Kidney tubule cell (primary cell): ENCODE data around the gene MAN1C1.
"Not testable (repeated sequence)": the region's sequence is repeated elsewhere in the genome, so short reads cannot be mapped to it uniquely, and the experiment has no call there.

ENCODE experiments used
- DNase-seq: peaks from one replicate; pipeline ENCODE4 v3.0.0-alpha.2; 2018; ENCODE audit warnings: low spot score

MAN1C1 gene

GRCh38 chr1:25680701-25681100 lies 64.1 kb downstream of the MAN1C1 start:
- DNase-seq: no peak

DNA sequence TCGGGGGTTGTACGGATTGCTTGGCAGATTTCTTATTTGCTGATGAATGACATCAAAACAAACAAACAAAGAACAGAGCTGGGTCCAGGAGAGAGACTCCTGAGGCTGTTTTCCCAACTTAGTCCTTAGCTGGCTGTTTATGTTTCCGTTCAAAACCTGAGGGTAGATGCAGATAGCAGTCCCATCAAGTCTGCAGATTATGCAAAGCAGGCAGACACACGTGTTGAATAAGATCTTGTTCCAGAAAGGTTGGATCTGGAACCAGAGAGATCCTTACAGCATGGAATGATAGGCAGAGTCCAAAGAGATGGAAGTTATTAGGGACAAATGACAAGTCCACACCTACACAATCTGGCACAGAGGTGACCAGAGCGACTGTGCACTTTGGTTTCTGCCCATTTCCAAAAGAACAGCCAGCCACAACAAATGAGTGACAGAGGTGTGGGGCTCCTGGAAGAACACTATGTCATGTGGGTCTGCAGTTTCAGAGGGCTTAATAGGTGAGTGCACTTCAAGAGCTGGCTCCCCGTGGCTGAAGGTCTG lies 65.5 kb downstream of the MAN1C1 start:
- no peak for DNase-seq

DNA sequence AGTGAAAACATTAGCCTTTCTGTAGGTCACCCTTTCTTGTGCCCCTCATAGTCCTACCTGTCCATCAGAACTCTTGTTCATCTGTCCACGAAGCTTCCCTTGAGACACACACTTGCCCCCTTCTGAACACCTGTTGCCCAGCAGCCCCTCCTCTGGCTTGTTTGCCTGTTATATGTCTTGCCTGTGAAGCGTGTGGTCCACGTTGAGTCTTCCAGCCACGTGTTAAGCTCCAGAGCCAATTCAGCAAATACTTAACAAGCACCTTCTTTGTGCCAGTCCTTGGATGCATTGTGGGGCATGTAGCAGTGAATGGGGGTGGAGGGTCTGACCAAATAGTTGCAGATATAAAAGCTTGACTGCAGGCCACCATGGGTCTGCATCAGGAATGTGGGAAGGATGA lies 66.6 kb downstream of the MAN1C1 start:
- no peak for DNase-seq

DNA sequence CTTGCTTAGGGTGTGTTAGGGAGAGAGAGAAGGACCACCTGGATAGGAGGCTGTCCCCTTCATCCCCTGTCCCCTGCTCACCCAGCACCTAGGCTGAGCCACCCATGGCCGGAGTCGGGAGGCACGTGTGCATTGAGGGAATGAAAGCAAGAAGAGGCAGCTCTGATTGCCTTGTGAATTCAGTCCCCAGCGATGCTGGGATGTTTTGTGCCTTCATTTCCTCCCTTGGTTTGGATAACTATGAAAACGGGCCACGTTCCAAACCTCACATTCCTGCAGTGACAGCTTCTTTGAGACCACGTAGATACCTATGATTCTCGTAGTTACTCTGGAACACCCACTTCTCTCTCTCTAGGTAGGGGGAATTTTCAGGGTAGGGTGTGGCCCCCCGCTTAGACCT lies 67.1 kb downstream of the MAN1C1 start:
- DNase-seq: no peak

GRCh38 chr1:25684216-25684965 lies 67.8 kb downstream of the MAN1C1 start:
- DNase-seq: no peak

GRCh38 chr1:25685211-25685750 lies 68.7 kb downstream of the MAN1C1 start:
- no peak for DNase-seq

DNA sequence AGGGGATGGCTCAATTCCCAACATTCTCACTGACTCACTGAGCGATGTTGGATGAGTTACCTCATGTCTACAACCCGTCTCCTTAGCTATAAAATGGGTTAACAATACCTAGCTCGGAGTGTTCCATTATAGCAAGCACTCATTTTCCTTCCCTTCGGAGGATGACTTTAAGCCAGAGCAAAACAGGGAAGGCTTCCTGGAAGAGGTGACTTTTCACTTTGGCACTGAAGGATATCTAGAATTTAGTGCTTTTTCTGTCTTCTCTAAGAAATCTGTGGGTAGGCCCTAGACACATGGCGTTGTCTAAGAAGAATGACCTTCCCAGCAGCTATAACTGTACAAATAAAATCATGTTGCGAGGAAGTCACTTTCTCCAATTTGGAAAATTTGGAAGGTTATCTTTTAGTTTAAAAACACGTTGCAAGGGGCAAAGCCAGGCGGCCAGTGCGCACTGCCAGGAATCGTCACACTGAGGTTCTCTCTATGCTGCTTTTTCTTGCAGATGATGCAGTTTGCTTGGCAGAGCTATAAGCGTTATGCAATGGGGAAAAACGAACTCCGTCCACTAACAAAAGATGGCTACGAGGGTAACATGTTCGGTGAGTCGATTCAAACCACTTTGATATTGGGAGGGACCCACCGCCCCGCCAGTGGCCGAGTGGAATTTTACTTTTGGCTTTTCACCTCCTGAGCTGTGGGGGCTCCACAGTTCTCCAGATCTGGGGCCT lies 69.5 kb downstream of the MAN1C1 start:
- DNase-seq: no peak

DNA sequence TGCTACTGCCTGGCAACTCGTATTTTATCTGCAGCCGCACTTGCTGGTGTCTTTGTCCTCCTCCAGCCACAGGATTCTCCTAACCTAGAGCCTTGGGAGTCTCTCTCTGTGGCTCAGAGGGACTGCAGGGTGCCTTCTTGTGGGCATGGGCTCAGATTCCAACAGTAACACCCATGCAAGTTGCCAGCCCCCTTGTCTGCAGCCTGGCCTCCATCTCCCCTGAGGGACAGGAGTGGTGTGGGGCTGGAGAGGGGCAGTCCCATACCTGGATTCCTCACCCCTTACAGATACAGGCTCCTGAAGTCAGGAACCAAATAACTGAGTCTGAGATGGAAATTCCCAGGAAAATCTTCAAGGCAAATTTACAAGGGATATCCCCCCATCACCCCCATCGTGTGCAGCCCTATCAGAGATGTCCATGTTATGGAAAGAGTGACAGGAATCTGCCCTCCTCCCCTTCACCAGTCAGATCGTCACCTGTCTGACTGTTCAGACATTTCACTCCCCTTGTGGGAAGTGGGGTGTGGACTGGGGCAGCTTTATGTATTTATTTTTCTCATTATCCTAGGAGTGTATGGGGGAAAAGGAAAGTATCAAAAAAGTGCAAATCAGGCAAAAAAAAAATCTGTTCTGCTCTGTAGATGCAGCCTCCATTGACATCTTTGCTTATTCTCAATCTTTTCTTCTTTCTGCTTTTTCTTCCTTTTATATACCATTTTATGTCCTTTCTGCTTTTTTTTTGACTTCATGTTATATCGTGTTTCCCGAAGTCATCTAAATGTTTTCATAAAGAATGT lies 70.8 kb downstream of the MAN1C1 start:
- no peak for DNase-seq

DNA sequence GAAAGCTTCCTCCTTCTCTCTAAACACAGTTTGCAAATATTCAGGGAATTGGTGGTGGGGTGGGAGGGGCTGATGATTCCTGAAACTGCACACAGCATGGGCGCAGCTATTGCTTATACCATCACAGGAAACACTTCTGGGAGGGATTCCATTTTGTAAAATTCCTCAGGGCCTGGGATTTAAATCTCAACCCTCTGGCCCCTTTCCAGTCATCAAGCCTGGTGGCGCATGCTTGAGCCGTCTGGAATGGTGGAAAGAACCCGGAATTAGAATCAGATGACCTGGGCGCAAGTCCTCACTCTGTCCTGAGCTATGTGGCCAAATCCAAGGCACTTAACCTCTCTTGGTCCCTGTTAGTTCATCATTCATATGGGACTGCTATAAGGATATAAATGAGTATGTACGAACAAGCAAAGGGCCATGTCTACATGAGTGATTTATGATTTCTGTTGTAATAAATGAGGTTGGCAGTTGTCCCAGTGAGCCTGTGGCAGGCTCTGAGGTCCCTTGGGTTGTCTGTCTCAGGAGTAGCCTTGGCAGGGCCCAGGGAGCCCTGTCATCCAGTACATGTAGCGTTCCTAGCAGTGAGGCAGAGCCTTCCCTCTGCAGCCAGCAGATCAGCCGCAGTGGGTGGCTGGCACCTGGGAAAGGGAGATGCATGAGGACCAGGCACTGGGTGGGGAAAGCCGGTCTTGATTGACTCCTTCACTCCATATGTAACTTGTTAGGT lies 72.0 kb downstream of the MAN1C1 start:
- no peak for DNase-seq

GRCh38 chr1:25689686-25690381 lies 73.2 kb downstream of the MAN1C1 start:
- DNase-seq: no peak

DNA sequence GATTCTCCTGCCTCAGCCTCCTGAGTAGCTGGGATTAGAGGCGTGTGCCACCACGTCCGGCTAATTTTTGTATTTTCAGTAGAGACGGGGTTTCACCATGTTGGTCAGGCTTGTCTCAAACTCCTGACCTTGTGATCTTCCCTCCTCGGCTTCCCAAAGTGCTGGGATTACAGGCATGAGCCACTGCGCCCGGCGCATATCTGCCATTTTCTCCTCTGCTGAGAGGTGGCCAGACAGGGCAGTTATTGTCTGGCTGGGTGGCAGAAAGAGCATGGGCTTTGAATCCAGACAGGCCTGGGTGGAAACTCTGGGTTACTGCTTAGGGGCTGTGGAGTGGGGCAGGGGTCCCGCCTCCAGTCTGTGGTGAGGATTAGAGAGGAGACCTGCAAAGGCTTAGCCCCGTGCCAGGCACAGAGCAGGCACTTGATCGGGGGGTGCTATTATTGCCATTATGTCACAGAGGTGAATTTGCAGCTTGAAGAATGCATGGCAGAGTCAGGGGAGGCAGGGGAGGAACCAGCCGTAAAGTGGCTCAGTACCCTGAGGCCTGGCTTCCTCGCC lies 73.9 kb downstream of the MAN1C1 start:
- no peak for DNase-seq

DNA sequence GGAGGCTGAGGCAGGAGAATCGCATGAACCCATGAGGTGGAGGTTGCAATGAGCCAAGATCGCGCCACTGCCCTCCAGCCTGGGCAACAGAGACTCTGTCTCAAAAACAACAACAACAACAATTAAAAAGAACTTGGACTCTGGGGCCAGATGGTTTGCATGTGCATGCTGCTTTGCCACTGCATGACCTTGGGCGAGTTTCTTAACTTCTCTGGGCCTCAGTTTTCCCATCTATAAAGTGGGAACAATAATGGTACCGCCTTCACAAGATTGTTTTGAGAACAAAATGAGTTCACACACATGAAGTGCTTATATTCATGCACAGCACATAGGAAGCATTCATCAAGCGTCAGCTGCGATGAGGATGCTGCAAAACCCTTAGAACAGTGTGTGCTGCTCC lies 74.6 kb downstream of the MAN1C1 start:
- no peak for DNase-seq

- no peak for DNase-seq
These were observed 76.0 kb downstream of the MAN1C1 start for GRCh38 chr1:25692560-25692959.

DNA sequence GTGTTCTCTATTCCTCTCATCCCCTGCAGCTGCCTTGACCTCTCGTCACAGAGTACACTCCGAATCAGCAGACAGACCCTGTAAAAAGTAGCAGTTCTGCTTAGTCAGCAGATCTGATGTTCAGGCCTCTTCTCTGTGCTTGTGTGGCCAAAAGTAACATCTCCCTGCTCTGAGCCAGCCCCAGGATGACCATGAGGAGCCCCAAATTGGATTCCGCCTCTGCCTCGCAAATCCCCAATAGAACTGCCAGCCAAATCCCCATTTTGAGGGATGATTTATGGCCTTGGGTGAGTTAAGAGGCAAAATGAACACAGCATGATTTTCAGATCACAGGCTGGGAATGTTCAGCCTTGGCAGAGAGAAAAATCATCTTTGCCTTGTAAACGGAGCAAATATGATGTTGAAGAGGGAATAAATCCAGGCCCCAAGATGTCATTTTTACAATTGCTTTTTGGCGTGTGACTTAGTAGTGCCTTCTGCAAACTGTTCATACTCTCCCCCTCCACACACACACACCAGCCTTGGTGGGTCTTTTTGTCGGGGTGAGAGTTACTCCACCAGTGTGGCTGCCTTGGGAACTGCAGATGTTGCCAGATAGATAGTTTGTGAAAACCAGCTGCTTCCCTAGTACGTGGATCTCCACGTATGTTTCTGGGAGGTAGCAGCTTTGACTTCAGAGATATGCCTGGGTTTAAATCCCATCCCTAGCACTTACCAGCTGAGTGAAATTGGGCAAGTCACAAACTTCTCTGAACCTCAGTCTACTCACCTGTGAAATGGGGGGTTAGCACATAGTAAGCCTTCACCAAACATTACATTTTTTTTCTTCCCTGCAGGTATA lies 77.8 kb downstream of the MAN1C1 start:
- no peak for DNase-seq

GRCh38 chr1:25695090-25695770 lies 78.6 kb downstream of the MAN1C1 start:
- peak; percentile 81 for DNase-seq

- peak; percentile 75 for DNase-seq
These were observed 79.2 kb downstream of the MAN1C1 start for GRCh38 chr1:25695771-25696311.

DNA sequence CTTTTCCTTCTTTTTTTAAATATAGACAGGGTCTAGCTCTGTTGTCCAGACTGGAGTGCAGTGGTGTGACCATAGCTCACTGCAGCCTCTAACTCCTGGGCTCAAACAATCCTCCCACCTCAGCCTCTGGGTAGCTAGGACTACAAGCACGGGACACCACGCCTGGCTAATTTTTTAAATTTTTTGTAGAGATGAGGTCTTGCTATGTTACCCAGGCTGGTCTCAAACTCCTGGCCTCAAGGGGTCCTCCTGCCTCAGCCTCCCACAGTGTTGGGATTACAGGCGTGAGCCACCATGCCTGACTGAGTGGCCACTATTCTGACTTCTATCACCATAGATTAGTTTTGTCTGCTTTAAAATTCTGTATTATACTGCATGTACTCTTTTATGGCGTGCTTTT lies 80.1 kb downstream of the MAN1C1 start:
- DNase-seq: not testable (repeated sequence)

DNA sequence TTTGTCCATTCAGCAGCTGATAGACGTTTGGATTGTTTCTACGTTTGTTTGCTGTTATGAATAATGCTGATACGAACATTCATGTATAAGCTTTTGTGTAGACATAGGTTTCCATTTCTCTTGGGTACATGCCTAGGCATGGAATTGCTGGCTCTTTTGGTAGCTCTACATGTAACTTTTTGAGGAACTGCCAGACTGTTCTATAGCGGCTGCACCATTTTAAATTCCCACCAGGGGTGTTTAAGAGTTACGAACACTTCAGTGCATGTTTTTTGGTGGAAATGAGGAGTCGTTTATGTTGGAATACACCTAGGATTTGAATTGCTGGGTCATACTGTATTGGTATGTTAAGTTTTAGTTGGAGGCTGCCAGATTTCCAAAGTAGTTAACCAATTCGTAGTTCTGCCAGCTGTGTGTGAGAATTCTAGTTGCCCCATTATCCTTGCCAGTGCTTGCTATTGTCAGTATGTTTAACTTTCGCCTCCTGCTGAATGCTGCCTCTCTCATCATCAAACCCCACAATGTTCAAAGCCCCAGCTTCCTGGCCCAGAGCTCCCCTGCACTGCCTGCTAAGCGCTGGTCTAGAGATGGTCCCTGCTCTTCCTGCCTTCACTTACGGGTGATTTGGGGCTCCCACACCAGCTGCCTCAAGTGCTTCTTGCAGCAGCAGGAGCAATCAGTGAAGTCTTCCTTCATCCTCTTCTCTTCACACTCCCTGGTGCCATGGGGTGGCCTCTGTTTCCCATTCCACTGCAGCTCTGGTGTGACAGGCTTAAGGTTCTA lies 81.0 kb downstream of the MAN1C1 start:
- no peak for DNase-seq
